Stimulated activated CD4-positive, alpha-beta T cell treated with anti-CD3 and anti-CD28 coated beads, Interleukin-4, amount 100 ng/mL, for 1 hour (primary cell): ENCODE results near the gene OTOP3.

ENCODE experiments used
- DNase-seq: peaks from one replicate; pipeline ENCODE4 v3.0.0-alpha.2; 2020

OTOP3 gene

DNA sequence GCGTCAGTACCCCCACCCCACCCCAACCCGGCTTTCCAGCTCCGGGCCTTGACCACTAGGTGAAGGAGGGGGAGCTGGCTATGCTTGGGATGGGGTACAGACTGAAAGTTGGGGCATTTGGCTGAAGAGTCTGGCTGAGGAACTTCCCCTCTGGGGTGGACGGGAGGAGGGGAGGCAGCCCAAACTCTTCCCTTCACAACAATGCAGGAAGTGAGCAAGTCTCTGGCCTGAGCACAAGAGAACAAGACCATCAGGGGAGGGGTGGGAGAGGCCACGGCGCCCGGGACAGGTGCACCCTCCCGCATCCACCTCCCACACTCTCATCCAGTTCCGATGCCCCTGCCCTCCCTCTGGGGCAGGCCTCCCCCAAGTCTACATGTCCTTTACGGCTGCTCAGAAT, 18.3 kb upstream of the OTOP3 start:
- no peak for DNase-seq

DNA sequence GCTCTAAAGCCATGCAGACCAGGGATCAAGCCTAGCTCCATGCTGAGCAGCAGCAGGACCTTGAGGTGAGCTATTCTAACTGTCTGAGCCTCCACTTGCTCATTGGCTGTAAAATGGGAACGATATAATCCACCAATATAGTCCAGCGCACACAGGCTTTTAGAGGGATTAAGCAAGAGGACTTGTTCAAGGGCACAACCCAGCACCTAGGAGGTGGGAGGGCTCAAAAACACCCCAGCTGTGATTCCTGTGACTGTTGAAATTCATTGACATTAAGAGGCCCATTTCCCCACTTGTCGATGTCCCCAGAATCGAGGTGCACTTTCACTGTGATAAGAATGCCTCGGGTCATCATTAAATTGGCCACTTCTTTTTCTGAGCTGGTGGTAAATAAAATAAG, 16.8 kb upstream of the OTOP3 start:
- DNase-seq: no peak

DNA sequence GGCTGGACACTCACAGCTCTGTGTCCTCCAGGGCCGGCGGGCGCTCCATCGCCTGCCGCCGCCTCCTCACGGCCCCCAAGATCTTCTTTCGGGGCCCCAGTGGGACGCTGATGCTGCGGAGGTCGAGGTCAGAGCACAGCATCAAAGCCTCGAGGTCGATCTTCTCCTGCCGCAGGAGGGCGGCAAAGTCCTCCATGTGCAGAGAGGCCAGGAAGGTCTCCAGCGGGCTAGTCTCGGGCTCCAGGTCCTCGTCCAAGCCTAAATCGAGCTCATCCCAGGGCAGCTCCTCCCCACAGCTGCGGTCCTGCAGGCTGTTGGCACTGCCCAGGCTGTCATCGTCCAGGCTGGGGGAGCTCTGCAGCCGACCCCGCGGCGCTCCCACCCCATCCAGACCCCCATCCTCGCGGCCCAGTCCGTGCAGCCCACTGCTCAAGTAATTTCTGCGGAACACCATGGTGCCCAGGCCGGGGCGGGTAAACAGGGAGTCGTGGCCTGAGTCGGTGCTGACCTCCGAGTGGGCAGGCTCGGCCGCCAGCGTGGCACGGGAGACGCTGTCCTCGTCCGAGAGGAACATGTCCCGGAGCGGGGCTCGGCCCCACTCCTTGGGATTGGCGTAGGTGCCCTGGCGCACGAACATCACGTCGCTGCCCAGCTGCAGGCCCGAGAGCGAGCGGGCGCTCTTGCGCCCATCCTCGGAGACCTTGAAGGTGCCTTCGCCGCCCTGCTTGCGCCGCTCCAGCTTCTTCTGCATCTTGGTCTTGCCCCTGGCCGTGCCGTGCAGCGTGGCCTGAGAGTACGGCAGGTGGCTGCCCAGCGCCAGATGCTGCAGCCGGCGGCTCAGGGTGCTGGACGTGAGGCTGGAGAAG, 16.0 kb upstream of the OTOP3 start:
- DNase-seq: no peak

DNA sequence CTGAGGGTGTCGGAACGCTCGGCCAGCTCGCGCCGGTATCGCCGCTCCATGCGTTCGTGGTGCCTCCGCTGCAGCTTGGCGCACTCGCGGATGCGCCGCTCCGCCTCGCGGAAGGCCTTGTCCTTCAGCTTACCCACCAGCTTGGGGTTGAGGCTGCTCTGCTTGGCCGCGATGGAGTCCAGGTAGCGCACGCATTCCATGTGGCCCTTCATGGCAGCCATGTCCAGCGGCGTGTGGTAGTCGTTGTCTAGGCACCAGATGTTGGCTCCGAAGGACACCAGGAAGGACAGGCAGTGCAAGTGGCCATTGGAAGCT, 15.4 kb upstream of the OTOP3 start:
- DNase-seq: no peak

DNA sequence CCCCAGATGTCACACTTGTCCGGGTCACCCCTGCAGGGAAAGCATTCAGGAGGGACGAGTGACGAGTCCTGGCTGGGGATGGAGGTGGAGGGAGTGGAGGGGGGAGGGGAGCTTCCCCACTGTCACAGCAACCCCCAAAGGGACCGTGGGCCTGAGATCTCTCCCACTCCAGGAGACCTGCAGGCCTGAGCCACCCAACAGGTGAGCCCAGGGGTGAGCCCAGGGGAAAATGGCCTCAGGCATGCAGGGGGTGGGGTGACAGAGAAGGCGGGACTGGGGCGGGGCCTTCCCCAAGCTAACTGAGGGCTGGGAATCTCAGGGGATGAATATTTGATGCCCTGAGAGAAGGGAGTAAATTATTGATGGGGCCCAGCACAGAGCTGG, 15.1 kb upstream of the OTOP3 start:
- DNase-seq: no peak

DNA sequence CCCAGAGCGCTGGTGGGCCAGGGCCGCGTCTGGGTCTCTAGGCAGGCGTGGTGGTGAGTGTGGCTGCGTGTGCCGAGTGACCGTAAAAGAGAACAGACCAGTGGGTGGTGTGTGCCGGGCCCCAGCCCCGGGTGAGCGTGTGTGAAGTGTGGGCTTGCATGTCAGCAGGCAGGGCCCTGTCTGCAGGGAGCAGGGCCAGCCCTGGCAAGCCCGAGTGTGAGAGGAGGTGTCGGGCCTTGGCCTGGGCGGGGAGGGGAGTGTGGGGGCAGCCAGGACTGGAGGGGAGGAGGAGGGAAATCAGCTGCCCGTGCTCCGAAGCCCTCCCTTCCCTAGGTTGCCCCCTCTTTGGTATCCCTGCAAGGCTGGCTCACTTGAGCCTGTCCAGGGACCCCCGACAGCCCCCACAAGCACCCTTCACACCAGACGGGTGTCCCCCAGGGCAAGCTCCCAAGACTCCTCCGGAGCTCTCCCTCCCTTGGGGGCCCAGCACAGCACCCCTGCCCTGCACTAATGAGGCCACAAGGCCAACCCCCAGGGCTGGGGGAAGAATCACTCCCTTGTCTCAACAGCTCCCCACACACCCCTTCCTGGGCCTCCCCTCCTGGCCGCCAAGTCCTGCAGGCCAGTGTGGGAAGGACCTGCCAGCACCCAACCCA, 14.5 kb upstream of the OTOP3 start:
- DNase-seq: no peak

DNA sequence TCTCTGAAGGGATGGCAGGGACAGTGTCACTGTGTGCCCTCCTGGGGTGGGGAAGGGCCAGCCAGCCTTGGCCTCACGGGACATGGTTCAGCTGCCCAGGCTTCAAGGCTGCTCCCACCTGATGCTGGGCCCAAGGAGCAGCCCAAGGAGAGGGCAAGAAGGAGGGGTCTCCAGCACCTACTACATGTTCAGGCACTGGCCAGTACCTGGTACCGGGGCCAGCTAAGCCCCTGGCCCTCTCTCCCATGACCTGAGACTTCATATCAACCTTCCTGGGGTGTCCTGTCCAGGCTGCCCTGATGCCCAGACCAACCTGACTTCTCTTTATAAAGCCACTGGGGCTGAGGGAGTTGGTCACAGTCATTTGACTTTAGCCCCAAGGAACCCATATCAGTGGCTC, 13.9 kb upstream of the OTOP3 start:
- DNase-seq: no peak

DNA sequence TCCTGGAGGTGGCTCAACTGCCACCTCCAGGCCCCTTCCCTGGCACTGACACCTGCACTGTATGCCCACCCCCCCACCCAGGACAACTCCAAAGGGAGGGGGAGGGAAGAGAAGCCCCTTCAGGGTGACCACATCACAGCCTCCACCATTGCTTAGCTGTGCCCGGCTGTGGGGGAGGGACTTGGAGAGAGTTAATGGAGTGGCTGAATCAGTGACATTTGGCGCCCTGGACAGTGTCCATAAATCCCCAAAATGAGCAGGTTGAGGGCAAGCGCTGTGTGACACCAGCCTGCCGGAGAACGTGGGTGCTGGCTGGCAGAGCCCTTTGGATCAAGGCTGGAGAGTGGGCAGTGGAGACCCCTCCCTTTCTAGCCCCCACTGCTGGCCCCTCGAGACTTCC, 13.5 kb upstream of the OTOP3 start:
- DNase-seq: no peak

DNA sequence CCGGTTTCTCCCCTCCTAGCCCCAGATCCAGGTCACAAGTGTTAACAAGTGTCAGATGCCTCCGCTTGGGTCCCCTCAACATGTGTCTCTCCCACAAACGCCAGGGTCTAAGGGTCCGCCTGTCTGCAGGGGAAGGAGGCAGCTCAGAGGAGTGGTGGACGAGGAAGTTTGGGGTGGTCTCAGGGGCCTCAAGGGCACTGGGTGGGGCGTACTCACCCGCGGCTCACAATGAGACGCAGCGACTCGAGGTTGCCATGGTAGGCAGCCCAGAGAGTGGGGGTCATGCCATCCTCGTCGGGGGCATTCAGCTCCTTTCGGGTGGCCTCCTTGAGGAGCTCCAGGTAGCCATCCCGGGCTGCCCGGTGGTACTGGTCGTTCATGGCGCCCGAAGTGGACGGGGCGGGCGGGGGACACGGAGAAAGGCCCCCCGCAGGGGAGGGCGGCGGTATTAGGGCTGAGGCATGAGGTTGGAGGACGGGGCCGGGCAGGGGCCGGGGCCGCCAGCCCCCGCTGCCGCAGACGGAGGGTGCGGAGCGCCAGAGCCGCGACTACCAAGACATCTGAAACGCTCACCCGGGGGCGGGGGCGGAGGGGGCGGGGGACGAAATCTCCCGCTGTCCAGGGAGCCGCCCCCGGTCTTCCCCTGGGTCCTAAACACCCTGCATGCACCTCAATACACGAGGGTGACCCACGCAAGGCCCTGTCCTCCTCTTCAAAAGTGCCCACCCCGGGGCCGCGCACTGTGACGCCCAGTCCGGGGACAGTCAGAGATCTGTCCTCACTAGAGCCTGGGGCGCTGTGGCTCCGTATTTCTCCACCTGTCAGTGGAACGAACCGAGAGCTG, 12.8 kb upstream of the OTOP3 start, which contains the start of gene USH1G:
Gene USH1G (minus strand): TSS at position 562 of the 844 bp plus-strand sequence. CDS start 182 bp downstream, at position 380.
- no peak for DNase-seq

DNA sequence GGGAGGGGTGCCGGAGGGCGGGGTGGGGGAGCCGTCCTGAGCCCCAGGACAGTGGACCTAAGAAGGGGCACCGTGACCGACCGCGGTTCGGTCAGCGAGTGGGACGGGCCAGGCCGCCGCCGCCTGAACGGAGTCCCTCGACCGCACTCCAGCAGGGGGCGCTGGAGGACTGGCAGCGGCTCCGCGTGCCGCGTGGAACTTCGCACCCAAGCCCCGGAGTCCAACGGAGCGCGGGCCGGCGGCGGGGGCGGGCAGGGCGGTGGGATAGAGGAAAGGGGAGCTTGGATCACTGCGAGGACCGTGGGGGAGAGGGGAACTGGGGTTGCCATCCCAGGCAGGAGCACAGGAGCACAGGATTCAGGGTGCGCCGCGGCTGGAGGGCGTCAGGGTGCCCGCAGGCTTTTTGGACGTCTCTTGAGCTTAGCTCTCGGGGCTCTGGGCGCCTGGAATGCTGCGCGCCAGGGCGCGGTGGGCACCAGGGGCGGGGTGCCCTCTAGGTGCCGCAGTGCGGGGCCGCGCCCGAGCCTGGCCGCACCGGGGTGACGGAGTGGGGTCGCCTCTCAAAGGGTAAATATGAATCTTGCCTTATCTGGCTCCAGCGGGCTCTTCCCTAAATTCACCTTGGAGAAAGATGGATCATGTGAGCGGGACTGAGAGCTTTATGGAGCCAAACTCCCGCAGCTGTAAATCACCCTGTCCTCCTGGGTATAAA, 12.0 kb upstream of the OTOP3 start:
- peak; percentile 78 for DNase-seq

DNA sequence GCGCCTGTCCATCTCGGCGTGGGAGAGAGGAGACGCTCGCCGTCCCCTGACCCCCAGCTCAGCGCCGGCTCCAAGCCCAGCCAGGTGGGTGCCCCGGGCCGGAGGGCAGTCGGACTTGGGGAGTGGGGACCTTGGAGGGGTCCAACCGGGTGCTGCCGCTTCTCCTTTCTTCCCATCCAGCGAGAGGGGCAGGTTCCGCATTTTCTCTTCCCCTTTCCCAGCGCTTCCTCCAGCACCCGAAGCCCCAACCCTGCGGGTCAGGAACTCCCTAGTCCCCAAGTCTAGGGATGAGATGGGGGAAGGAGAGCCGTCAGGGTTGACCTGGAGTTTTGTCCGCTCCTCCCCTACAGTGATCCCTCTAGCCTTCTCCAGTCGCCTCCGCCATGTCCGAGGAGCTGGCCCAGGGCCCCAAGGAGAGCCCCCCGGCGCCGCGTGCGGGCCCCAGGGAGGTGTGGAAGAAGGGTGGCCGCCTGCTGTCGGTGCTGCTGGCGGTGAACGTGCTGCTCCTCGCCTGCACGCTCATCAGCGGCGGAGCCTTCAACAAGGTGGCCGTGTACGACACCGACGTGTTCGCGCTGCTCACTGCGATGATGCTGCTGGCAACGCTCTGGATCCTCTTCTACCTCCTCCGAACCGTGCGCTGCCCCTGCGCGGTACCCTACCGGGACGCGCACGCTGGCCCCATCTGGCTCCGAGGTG, 11.3 kb upstream of the OTOP3 start, which contains the start of gene OTOP2:
Gene OTOP2 (plus strand): TSS at position 24 of the 699 bp plus-strand sequence. CDS start 360 bp downstream, at position 384.
- DNase-seq: peak; percentile 21

DNA sequence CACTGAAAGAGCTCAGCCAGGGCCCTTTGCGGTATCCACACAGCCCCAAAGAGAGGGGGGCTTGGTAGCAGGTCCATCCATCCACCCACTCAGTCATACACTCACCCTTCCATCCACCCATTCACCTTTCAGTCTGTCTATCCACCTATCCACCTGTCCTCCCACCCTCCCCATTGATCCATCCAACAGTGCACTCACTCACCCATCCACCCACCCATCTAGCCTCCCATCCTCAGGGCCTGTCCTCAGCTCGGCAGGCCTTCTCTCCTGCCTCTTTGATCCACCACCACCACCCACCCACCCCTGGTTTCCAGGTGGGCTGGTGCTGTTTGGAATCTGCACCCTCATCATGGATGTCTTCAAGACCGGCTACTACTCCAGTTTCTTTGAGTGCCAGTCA, 10.5 kb upstream of the OTOP3 start:
- DNase-seq: no peak

DNA sequence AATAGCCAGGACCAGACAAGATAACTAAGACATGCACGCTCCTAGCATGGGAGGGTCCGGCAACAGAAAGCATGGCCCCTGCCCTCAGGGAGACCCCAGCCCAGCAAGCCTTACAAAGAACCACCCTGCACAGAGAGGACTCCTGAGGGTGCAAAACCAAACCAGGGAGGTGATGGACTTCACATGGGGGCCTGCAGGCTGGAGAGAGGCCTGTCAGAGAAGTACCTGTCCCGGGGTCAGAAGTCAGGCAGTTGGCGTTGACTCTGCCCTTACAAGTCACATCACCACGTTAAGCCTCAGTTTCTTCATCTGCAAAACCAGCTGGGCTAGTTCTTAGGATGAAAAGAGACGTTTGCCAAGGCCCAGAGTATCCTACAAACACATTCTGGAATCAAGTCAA, 6.9 kb upstream of the OTOP3 start:
- DNase-seq: no peak

DNA sequence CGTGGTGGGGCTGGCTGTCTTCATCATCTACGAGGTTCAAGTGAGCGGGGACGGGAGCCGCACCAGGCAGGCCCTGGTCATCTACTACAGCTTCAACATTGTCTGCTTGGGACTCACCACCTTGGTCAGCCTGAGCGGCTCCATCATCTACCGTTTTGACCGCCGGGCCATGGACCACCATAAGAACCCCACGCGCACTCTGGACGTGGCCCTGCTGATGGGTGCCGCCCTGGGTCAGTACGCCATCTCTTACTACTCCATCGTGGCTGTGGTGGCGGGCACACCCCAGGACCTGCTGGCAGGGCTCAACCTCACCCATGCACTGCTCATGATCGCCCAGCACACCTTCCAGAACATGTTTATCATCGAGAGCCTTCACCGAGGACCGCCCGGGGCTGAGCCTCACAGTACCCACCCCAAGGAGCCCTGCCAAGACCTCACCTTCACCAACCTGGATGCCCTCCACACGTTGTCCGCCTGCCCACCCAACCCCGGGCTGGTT, 5.1 kb upstream of the OTOP3 start:
- no peak for DNase-seq

DNA sequence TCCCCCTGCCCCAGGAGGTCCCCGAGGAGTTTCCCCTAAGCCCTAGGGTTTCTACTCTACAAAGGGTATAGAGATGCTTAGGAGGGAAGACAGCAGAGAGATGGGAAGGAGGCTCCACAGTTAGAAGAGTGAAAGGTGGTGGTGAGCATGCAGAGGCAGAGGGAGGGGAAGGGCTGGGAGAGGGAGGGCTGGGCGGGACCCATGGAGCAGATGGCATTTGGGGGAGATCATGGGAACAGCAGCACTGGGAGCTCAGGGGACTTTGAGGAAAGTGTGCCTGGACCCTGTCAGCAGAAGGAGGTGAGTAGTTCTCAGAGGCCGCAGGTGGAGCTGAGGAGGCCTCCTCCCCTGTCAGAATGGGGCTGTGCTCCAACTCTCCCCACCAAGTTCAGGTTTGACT, 650 bp upstream of the OTOP3 start:
- no peak for DNase-seq

DNA sequence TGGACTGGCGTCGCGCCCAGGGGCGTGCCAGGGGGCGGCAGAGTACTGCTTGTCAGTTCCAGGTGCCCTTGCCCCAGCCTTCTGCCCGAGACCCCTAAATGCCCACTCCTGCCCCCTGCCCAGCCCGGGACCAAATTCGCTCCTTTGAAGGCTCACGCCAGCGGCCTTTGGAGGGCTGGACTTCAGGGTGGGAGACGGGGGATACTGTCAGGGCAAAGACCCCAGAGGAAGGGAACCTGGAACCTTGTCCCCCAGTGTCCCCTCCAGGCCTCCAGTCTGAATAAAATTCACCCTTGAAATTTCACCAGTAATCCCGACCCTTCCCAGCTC, 737 bp downstream of the OTOP3 start:
- no peak for DNase-seq

DNA sequence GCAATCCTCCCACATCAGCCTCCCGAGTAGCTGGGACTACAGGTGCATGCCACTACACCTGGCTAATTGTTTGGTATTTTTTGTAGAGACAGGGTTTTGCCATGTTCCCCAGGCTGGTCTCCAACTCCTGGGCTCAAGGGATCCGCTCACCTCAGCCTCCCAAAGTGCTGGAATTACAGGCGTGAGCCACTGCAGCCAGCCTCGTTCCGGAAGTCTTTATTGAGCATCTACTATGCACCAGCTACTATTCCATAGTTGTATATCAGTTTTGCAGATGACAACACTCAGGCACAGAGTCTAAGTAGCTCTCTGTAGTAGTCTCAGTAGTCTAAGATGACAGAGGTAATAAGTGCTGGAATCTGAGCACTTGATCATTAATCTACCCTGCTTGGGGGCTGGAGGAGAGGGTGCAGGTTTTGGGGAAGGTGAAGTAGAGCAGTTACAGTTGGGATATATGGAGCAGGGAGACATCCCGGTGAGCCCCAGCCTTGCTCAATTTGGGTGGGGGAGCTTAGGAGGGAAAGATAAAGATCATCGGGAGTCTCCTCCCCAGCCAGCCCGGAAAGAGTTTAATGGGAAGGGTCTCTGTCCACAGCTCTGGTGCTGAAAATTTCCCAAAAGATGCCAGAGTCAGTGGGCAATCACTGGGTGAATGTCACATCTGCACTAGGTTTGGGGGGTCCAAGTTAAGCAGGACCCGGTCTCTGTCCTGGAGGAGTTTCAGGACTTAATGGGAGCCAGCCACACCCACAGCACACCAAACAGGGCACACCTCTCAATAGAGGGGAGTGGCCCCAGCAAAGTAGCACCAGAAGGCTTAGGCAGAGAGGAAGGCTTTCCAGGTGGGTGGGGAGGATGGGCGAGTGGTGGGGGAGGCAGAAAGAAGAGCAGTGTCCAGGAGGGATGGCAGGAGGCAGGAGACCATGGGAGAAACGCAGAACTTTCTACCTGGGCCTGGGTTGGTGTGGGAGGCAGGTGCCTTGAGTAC, 1.7 kb downstream of the OTOP3 start:
- no peak for DNase-seq

DNA sequence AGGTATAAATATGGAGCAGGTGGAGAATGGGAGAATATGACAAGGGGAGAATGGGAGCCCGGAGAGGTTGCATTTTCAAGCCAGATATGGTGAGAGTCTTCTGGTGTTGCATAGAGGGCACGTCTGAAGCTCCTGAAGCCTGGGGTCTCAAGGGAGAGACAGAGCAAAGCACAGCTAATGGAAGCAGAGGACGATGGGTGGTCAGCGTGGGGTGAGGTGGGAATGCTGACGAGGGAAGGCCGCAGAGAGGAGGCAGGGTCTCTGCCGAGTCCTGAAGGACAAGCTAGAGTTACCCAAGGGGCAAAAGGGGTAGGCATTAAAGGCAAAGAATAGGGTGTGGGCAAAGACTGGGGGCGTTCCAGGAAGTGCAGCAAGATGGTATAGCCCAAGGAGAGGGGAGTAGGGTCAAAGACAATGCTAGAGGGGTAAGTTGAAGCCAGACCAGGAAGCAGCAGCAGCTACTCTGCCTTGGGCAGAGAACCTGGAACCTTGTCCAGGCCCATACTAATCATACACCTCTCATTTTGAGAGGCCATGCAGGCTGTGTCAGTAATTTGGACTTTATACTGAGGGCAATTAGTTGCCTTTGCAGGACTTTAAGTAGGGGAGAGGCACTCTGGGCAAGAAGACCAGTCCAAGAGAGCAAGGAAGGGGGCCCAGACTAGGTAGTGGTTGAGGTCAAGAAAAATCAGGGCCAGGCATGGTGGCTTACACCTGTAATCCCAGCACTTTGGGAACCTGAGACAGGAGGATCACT, 2.7 kb downstream of the OTOP3 start:
- DNase-seq: no peak

DNA sequence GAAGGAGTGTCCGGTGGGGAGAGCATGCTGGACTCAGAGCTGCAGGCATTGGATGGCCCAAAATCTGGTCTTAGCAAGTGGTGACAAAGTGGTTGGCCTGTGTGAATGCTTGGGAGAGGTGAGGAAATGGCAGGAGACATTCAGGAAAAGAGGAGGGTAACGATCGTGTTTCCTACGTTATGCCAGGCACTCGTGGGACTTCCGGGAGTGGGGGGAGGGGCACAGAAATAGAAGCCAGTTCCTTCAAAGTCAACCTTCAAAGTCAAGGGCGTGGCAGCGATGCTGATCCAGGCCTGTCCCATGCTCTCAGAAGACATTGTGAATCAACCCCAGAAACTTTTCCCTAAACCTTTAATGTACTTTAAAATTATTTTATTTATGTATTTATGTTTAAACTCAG, 3.8 kb downstream of the OTOP3 start:
- DNase-seq: no peak

DNA sequence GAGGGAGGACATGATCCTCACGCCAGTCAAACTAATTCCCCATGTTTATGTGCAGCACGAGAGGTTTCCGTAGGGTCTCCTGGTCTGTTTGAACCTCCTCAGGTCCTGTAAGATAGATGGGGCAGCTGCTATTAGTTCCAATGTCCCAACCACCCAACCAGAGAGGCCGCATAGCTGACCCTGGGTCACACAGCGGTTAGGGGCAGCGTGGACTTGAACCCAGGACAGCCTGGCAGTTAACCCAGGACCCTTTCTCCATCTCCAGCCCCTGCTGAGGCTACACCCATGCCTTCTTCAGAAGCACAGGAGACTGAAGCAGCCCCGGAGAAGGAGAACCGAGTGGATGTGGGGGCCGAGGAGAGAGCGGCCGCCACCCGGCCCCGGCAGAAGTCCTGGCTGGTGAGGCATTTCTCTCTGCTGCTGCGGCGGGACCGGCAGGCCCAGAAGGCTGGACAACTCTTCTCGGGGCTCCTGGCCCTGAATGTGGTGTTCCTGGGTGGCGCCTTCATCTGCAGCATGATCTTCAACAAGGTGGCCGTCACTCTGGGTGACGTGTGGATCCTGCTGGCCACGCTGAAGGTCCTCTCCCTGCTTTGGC, 5.5 kb downstream of the OTOP3 start:
- no peak for DNase-seq
